T-helper 2 cell treated with Interferon-gamma antibody and Interleukin-4, amounts not matched to agents 5 μg/mL and 100 μg/mL, for 36 hours (primary cell): ENCODE results near the gene FCGR3A.
"Not testable (repeated sequence)": the region's sequence is repeated elsewhere in the genome, so short reads cannot be mapped to it uniquely, and the experiment has no call there.

Experiments used
- DNase-seq: peaks from one replicate; pipeline ENCODE4 v3.0.0; 2021; ENCODE audit warnings: low spot score
- H3K27ac Mint-ChIP-seq: one replicate; pipeline ENCODE4 v1.8.0; 2021; ENCODE audit warnings: mild to moderate bottlenecking, mixed read lengths
- H3K27me3 Mint-ChIP-seq: one replicate; pipeline ENCODE4 v1.8.0; 2021; ENCODE audit warnings: low read depth, mixed read lengths
- H3K36me3 Mint-ChIP-seq: one replicate; pipeline ENCODE4 v1.8.0; 2021; ENCODE audit warnings: low read depth, mixed read lengths
- H3K4me1 Mint-ChIP-seq: one replicate; pipeline ENCODE4 v1.8.0; 2021; ENCODE audit warnings: low read depth, mixed read lengths
- H3K4me3 Mint-ChIP-seq: one replicate; pipeline ENCODE4 v1.8.0; 2022; ENCODE audit warnings: mild to moderate bottlenecking, moderate library complexity, mixed read lengths
- H3K9me3 Mint-ChIP-seq: one replicate; pipeline ENCODE4 v1.8.0; 2021; ENCODE audit warnings: mixed read lengths

FCGR3A gene

GRCh38 chr1:161547995-161548741 lies 1.4 kb downstream of the FCGR3A start:
- DNase-seq, H3K27me3 Mint-ChIP-seq, H3K9me3 Mint-ChIP-seq, H3K4me3 Mint-ChIP-seq, H3K36me3 Mint-ChIP-seq, H3K27ac Mint-ChIP-seq: not testable (repeated sequence)
- H3K4me1 Mint-ChIP-seq, result peaks cover 22% of the 10 kb centered on the region

GRCh38 chr1:161545005-161545731 lies 4.5 kb downstream of the FCGR3A start:
- Mint-ChIP-seq H3K4me3 (peak overlapping the region; percentile 9), H3K4me1 (peaks cover 48% of the 10 kb centered on the region), H3K27ac (peak overlapping the region; percentile 0)
- not testable (repeated sequence) for H3K27me3 Mint-ChIP-seq, DNase-seq, H3K36me3 Mint-ChIP-seq, H3K9me3 Mint-ChIP-seq

GRCh38 chr1:161543125-161543524 lies 6.5 kb downstream of the FCGR3A start:
- not testable (repeated sequence) for DNase-seq, H3K9me3 Mint-ChIP-seq, H3K27me3 Mint-ChIP-seq, H3K36me3 Mint-ChIP-seq
- H3K4me3 Mint-ChIP-seq, result peak overlapping the region; percentile 58
- H3K27ac Mint-ChIP-seq, result peak overlapping the region; percentile 80
- peaks cover 52% of the 10 kb centered on the region for H3K4me1 Mint-ChIP-seq

GRCh38 chr1:161542091-161542559 lies 7.5 kb downstream of the FCGR3A start:
- peak overlapping the region; percentile 58 for H3K4me3 Mint-ChIP-seq
- peak; percentile 81 for DNase-seq

GRCh38 chr1:161540570-161540960 lies 9.1 kb downstream of the FCGR3A start:
- peak overlapping the region; percentile 89 for H3K4me3 Mint-ChIP-seq
- not testable (repeated sequence) for H3K27me3 Mint-ChIP-seq, DNase-seq, H3K9me3 Mint-ChIP-seq
- peaks cover 50% of the 10 kb centered on the region for H3K4me1 Mint-ChIP-seq
- peaks cover 10% of the 10 kb centered on the region for H3K36me3 Mint-ChIP-seq
- H3K27ac Mint-ChIP-seq, result peak overlapping the region; percentile 99

More at GRCh38 chr1:161542091-161542559, 7.5 kb downstream of the FCGR3A start:
- not testable (repeated sequence) for H3K27me3 Mint-ChIP-seq, H3K36me3 Mint-ChIP-seq, H3K9me3 Mint-ChIP-seq
- Mint-ChIP-seq H3K27ac (peak overlapping the region; percentile 80), H3K4me1 (peaks cover 54% of the 10 kb centered on the region)

GRCh38 chr1:161539731-161540569 lies 9.7 kb downstream of the FCGR3A start:
- Mint-ChIP-seq H3K4me3 (peak overlapping the region; percentile 89), H3K4me1 (peaks cover 47% of the 10 kb centered on the region), H3K27ac (peak overlapping the region; percentile 99)
- peak; percentile 91 for DNase-seq
- H3K9me3 Mint-ChIP-seq, H3K36me3 Mint-ChIP-seq, H3K27me3 Mint-ChIP-seq: not testable (repeated sequence)

- not testable (repeated sequence) for H3K27me3 Mint-ChIP-seq, H3K36me3 Mint-ChIP-seq, H3K27ac Mint-ChIP-seq, DNase-seq, H3K9me3 Mint-ChIP-seq
- Mint-ChIP-seq H3K4me3 (peak overlapping the region; percentile 89), H3K4me1 (peaks cover 45% of the 10 kb centered on the region)
Measured at GRCh38 chr1:161538925-161539479, 10.6 kb downstream of the FCGR3A start.

GRCh38 chr1:161537068-161537669 lies 12.4 kb downstream of the FCGR3A start:
- H3K27ac Mint-ChIP-seq, H3K9me3 Mint-ChIP-seq, H3K4me3 Mint-ChIP-seq, DNase-seq, H3K27me3 Mint-ChIP-seq, H3K36me3 Mint-ChIP-seq: not testable (repeated sequence)
- H3K4me1 Mint-ChIP-seq, result peaks cover 33% of the 10 kb centered on the region

GRCh38 chr1:161532644-161533567 lies 16.7 kb downstream of the FCGR3A start:
- not testable (repeated sequence) for H3K9me3 Mint-ChIP-seq
- peak overlapping the region; percentile 58 for H3K27ac Mint-ChIP-seq

GRCh38 chr1:161531986-161532643 lies 17.5 kb downstream of the FCGR3A start:
- H3K27me3 Mint-ChIP-seq, result peaks cover 13% of the 10 kb centered on the region
- H3K36me3 Mint-ChIP-seq, result peaks cover 5% of the 10 kb centered on the region
- H3K4me1 Mint-ChIP-seq, result peaks cover 19% of the 10 kb centered on the region
- no peaks in the 10 kb centered on the region for H3K9me3 Mint-ChIP-seq
- peak overlapping the region; percentile 42 for H3K4me3 Mint-ChIP-seq
- peak overlapping the region; percentile 58 for H3K27ac Mint-ChIP-seq
- DNase-seq, result no peak

More at GRCh38 chr1:161532644-161533567, 16.7 kb downstream of the FCGR3A start:
- Mint-ChIP-seq H3K36me3 (peaks cover 10% of the 10 kb centered on the region), H3K4me1 (peaks cover 22% of the 10 kb centered on the region), H3K27me3 (peaks cover 11% of the 10 kb centered on the region)
- DNase-seq, H3K4me3 Mint-ChIP-seq: not testable (repeated sequence)

GRCh38 chr1:161530671-161531641 lies 18.7 kb downstream of the FCGR3A start:
- peak; percentile 88 for DNase-seq

More at GRCh38 chr1:161530671-161531641, 18.7 kb downstream of the FCGR3A start:
- H3K27me3 Mint-ChIP-seq, result peaks cover 23% of the 10 kb centered on the region
- H3K4me3 Mint-ChIP-seq, result peak overlapping the region; percentile 93
- H3K36me3 Mint-ChIP-seq, H3K9me3 Mint-ChIP-seq: not testable (repeated sequence)
- peaks cover 19% of the 10 kb centered on the region for H3K4me1 Mint-ChIP-seq
- H3K27ac Mint-ChIP-seq, result peak overlapping the region; percentile 93
